Neural cell (in vitro differentiated cells): ENCODE results near the gene LSM3. TPM values are rescaled to one million over a fixed set of nuclear protein-coding genes. Genes with fewer than 3 reads are reported as not detected.

Experiments
- H2AFZ ChIP-seq: fragments of 200-600, 300-800 bp; sonication (generic), shearing (Covaris generic); 2 replicates; pipeline ENCODE4 v1.6.0; 2014; ENCODE audit warnings: low read depth, mild to moderate bottlenecking, antibody characterized with exemption, low read length, moderate library complexity
- H3F3A ChIP-seq: fragments of 200-600 bp; shearing (Covaris generic); 2 replicates; pipeline ENCODE4 v1.6.1; 2016; ENCODE audit warnings: mild to moderate bottlenecking, moderate library complexity, mixed read lengths, antibody characterized with exemption, low read length; ENCODE audit not compliant: insufficient read depth, poor library complexity, severe bottlenecking
- H3K27ac ChIP-seq: fragments of 200-600, 300-800 bp; sonication (generic), shearing (Covaris generic); 2 replicates; pipeline ENCODE4 v1.5.1; 2014; ENCODE audit warnings: mild to moderate bottlenecking, low read length, moderate library complexity
- H3K27me3 ChIP-seq: fragments of 300-800, 200-600 bp; sonication (generic), shearing (Covaris generic); 2 replicates; pipeline ENCODE4 v1.6.0; 2014; ENCODE audit warnings: mild to moderate bottlenecking, low read depth, low read length, moderate library complexity; ENCODE audit not compliant: insufficient read depth
- H3K36me3 ChIP-seq: fragments of 300-800, 200-600 bp; sonication (generic), shearing (Covaris generic); 2 replicates; pipeline ENCODE4 v1.5.1; 2014; ENCODE audit warnings: mild to moderate bottlenecking, antibody characterized with exemption, low read length, moderate library complexity; ENCODE audit not compliant: insufficient read depth
- H3K4me2 ChIP-seq: fragments of 300-800, 200-600 bp; sonication (generic), shearing (Covaris generic); 2 replicates; pipeline ENCODE4 v1.6.0; 2014; ENCODE audit warnings: mild to moderate bottlenecking, low read length
- H3K4me3 ChIP-seq: fragments of 300-800, 200-600 bp; sonication (generic), shearing (Covaris generic); 2 replicates; pipeline ENCODE4 v1.5.1; 2014; ENCODE audit warnings: mild to moderate bottlenecking, low read length, moderate library complexity
- H3K79me2 ChIP-seq: fragments of 200-600 bp; shearing (Covaris generic); replicated peaks from 2 replicates; pipeline ENCODE4 v1.6.0; 2014; ENCODE audit warnings: mild to moderate bottlenecking, low read length, moderate library complexity; ENCODE audit not compliant: insufficient read depth
- H3K9ac ChIP-seq: fragments of 300-800, 200-600 bp; sonication (generic), shearing (Covaris generic); 2 replicates; pipeline ENCODE4 v1.6.1; 2016; ENCODE audit warnings: mild to moderate bottlenecking, low read length, mixed read lengths
- H3K9me2 ChIP-seq: fragments of 200-600 bp; shearing (Covaris generic); 2 replicates; pipeline ENCODE4 v1.6.1; 2016; ENCODE audit warnings: mild to moderate bottlenecking, low read length, mixed read lengths; ENCODE audit not compliant: insufficient read depth
- H3K9me3 ChIP-seq: fragments of 200-600, 300-800 bp; sonication (generic), shearing (Covaris generic); 2 replicates; pipeline ENCODE4 v1.6.1; 2016; ENCODE audit warnings: mild to moderate bottlenecking, mixed run types, low read length, moderate library complexity, mixed read lengths
- H4K20me1 ChIP-seq: fragments of 200-600 bp; shearing (Covaris generic); 2 replicates; pipeline ENCODE4 v1.6.1; 2016; ENCODE audit warnings: mild to moderate bottlenecking, mixed run types; ENCODE audit not compliant: insufficient read depth
- CTCF ChIP-seq: fragments of 450-650 bp; IDR thresholded peaks from 2 replicates; pipeline ENCODE4 v1.5.1; 2014; ENCODE audit warnings: antibody characterized with exemption, mild to moderate bottlenecking, moderate library complexity; ENCODE audit not compliant: poor library complexity, severe bottlenecking
- EP300 ChIP-seq: fragments of 450-650 bp; conservative IDR thresholded peaks from 2 replicates; pipeline ENCODE4 v1.6.1; 2014; ENCODE audit warnings: antibody characterized with exemption, mild to moderate bottlenecking, moderate library complexity; ENCODE audit not compliant: poor library complexity, severe bottlenecking
- MXI1 ChIP-seq: fragments of 450-650 bp; conservative IDR thresholded peaks from 2 replicates; pipeline ENCODE4 v1.6.1; 2014; ENCODE audit warnings: antibody characterized with exemption, mild to moderate bottlenecking; ENCODE audit not compliant: poor library complexity, severe bottlenecking
- TAF1 ChIP-seq: IDR thresholded peaks from 2 replicates; pipeline ENCODE4 v1.6.1; 2012; ENCODE audit warnings: low read depth
- polyA plus RNA-seq: library from polyadenylated mRNA; depleted of rRNA; stranded (reverse); fragments of >200 nt; gene quantifications from 2 replicates; pipeline ENCODE4 v1.2.3, GENCODE V29; 2014
- TF ChIP-seq, protein P1 (sequence below): IDR thresholded peaks from 2 replicates; pipeline ENCODE4 v1.6.1; 2012; ENCODE audit warnings: borderline replicate concordance

Gene LSM3
- polyA plus RNA-seq, 1 donor from 2014 or later: 29.6 TPM

- Histone ChIP-seq H3K4me2 (no peak overlapping the region), H2AFZ (no peak overlapping the region), H3K79me2 (no peaks in the 10 kb centered on the region), H3K27ac (no peak overlapping the region), H3K27me3 (no peaks in the 10 kb centered on the region), H3K9ac (no peak overlapping the region), H3K4me3 (no peak overlapping the region), H3K9me2 (no peaks in the 10 kb centered on the region), H4K20me1 (no peaks in the 10 kb centered on the region), H3F3A (no peaks in the 10 kb centered on the region), H3K9me3 (no peaks in the 10 kb centered on the region), H3K36me3 (peaks cover 24% of the 10 kb centered on the region)
- TF ChIP-seq TAF1 (no peak), CTCF (no peak), MXI1 (no peak)
- TF ChIP-seq, protein P1, sequence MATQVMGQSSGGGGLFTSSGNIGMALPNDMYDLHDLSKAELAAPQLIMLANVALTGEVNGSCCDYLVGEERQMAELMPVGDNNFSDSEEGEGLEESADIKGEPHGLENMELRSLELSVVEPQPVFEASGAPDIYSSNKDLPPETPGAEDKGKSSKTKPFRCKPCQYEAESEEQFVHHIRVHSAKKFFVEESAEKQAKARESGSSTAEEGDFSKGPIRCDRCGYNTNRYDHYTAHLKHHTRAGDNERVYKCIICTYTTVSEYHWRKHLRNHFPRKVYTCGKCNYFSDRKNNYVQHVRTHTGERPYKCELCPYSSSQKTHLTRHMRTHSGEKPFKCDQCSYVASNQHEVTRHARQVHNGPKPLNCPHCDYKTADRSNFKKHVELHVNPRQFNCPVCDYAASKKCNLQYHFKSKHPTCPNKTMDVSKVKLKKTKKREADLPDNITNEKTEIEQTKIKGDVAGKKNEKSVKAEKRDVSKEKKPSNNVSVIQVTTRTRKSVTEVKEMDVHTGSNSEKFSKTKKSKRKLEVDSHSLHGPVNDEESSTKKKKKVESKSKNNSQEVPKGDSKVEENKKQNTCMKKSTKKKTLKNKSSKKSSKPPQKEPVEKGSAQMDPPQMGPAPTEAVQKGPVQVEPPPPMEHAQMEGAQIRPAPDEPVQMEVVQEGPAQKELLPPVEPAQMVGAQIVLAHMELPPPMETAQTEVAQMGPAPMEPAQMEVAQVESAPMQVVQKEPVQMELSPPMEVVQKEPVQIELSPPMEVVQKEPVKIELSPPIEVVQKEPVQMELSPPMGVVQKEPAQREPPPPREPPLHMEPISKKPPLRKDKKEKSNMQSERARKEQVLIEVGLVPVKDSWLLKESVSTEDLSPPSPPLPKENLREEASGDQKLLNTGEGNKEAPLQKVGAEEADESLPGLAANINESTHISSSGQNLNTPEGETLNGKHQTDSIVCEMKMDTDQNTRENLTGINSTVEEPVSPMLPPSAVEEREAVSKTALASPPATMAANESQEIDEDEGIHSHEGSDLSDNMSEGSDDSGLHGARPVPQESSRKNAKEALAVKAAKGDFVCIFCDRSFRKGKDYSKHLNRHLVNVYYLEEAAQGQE: no peak
Measured at GRCh38 chr3:14141602-14142341, 36.8 kb upstream of the LSM3 start.

DNA sequence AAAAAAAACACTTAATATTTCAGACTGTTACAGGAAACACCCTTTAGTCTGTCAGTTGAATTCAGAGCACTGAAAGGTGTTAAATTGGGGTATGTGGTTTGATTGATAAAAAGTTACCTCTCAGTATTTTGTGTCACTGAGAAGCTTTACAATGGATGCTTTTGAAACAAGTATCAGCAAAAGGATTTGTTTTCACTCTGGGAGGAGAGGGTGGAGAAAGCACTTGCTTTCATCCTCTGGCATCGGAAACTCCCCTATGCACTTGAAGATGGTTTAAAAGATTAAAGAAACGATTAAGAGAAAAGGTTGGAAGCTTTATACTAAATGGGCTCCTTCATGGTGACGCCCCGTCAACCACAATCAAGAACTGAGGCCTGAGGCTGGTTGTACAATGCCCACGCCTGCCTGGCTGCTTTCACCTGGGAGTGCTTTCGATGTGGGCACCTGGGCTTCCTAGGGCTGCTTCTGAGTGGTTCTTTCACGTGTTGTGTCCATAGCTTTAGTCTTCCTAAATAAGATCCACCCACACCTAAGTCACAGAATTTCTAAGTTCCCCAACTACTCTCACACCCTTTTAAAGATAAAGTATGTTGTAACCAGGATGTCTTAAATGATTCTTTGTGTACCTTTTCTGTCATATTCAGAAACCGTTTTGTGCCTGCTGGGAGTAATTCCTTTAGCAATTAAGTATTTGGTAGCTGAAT lies 35.9 kb upstream of the LSM3 start:
- H3K9ac ChIP-seq: no peak overlapping the region

More for the DNA sequence above, 35.9 kb upstream of the LSM3 start:
- no peaks in the 10 kb centered on the region for H3F3A ChIP-seq
- peaks cover 25% of the 10 kb centered on the region for H3K36me3 ChIP-seq
- TF ChIP-seq CTCF (no peak), MXI1 (no peak), EP300 (no peak), TAF1 (no peak)
- no peaks in the 10 kb centered on the region for H4K20me1 ChIP-seq
- H3K9me3 ChIP-seq: no peaks in the 10 kb centered on the region
- no peak overlapping the region for H3K4me3 ChIP-seq
- H2AFZ ChIP-seq: no peak overlapping the region
- H3K9me2 ChIP-seq: no peaks in the 10 kb centered on the region
- H3K27me3 ChIP-seq: no peaks in the 10 kb centered on the region
- H3K27ac ChIP-seq: no peak overlapping the region
- no peak overlapping the region for H3K4me2 ChIP-seq
- H3K79me2 ChIP-seq: no peaks in the 10 kb centered on the region
